ENCODE measurements around the gene WDR47. TPM values are rescaled to one million over a fixed set of nuclear protein-coding genes. Genes with fewer than 3 reads are reported as not detected.

Gene WDR47
- total and polyA plus RNA-seq, 10 of the 15 experiments (the other 5 are each of a cell fraction or from before 2014, with no cell fraction given), result 2.4 to 9.7 (median 5.9) TPM

GRCh38 chr1:108963052-108963686 is 78.7 kb downstream of the WDR47 start, which contains the start of gene CLCC1 (continued):
- no peak for TF ChIP-seq MEF2A (IDR thresholded peaks at IDR 0.05; ENCODE audit: insufficient read depth, low read depth, low read length)
- no peak for TF ChIP-seq HSF1 (IDR thresholded peaks at IDR 0.05; ENCODE audit: low read depth, low read length)
- TF ChIP-seq YBX1 (IDR thresholded peaks at IDR 0.05), result no peak
- TF ChIP-seq TARDBP (IDR thresholded peaks at IDR 0.05; ENCODE audit: borderline replicate concordance), result no peak
- peak; percentile 92 for TF ChIP-seq NR2F1 (conservative IDR thresholded peaks at IDR 0.05)
- no peak for TF ChIP-seq FOXK2 (IDR thresholded peaks at IDR 0.05)
- no peak for TF ChIP-seq FOS (IDR thresholded peaks at IDR 0.05; ENCODE audit: borderline replicate concordance, extremely low read depth, insufficient read length)
- 0 out of 2 replicates have a peak, but pooled peaks have one; percentile 47 for TF ChIP-seq E2F4 (IDR thresholded peaks at IDR 0.05; ENCODE audit: low read depth, low read length)
- no peak for TF ChIP-seq SMAD1 (IDR thresholded peaks at IDR 0.05; ENCODE audit: low read depth, partially characterized antibody)
- no peak for TF ChIP-seq ZBTB40 (IDR thresholded peaks at IDR 0.05; ENCODE audit: borderline replicate concordance)
- no peak for TF ChIP-seq ZBTB4 (CRISPR knock-in tag; IDR thresholded peaks at IDR 0.05)
- TF ChIP-seq ZBTB11 (CRISPR knock-in tag; IDR thresholded peaks at IDR 0.05), result no peak
- TF ChIP-seq RUNX3 (IDR thresholded peaks at IDR 0.05; ENCODE audit: low read length), result peak; percentile 76
- TF ChIP-seq STAT3 (IDR thresholded peaks at IDR 0.05; ENCODE audit: low read depth, low read length), result no peak
- TF ChIP-seq KLF5 (IDR thresholded peaks at IDR 0.05; ENCODE audit: partially characterized antibody), result peak; percentile 66
- no peak for TF ChIP-seq SPI1 (IDR thresholded peaks at IDR 0.05; ENCODE audit: borderline replicate concordance, insufficient read depth, low read depth, low read length)
